ENCODE data around the gene FAM222A. TPM values are rescaled to one million over a fixed set of nuclear protein-coding genes. Genes with fewer than 3 reads are reported as not detected.

The FAM222A gene
- total RNA-seq, 1 experiment from 2014 or later: 12.8 TPM

DNA sequence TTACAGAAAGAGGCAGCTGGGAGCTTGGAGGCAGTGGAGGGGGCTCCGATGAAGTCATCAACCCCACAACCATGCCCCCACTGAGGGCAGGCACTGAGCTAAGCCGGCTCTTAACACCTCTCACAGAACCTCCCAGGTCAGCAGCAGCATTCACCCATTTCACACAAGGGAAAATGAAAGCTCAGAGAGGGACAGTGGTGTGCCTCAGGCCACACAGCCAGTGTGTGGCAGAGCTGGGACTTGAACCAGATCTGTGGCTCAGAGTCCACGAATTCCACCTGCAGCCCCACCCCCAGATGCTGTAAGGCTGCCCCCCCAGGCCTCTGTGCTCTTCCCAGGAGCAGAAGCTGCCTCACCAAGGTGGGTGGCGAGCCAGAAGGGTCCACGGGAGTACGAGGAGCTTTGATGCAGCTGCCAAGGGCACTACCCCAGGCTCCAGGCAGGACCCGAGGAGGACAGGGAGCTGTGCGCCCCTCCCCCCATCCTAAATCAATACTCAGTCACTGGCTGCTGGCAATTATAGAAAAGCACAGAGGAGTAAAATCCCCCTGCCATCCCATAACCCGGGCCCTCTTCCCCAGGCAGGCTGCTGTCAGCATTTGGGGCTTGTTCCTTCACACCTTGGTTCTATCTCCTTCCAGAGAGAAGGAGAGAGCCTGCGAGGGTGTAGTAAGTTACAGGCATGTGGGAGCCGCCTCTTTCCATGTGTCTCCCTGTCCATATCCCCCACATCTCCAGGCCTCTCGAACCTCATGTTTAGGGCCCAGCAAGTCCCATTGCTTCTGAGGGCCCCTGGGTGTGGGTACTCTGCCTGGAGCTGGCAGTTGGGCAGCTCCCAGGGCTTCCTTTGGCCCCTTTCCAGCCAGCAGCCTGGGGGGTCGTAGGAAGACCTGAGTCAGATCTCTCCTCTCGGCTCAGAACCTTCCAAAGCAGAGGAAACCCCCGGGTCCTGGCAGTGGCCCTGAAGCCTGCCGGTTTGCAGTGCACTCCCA, 47.6 kb downstream of the FAM222A start:
- no peaks in the 10 kb centered on the region for H3K9me3 ChIP-seq (ENCODE audit: control insufficient read depth, insufficient read depth, low read depth, low read length)
- POLR2A ChIA-PET: no interaction called here
- H3K36me3 ChIP-seq (ENCODE audit: control insufficient read depth, insufficient read depth, low read length): no peaks in the 10 kb centered on the region
- intact Hi-C loops (cut with micrococcal nuclease; ENCODE audit: unreplicated experiment): no loop called here
- H3K27ac ChIP-seq (ENCODE audit: low read length): no peak overlapping the region
- no peak for ATAC-seq
- BruUV-seq (replicated peaks): no TSS peak
- CTCF ChIA-PET: interaction anchor here (0.8 kb wide), 1 partner anchor 25 kb away, joined by 4 read pairs; no protein-coding TSS in a partner anchor
- H3K4me3 ChIP-seq (ENCODE audit: low read depth in 2 of 2, low read length in 2 of 2): no peak overlapping the region
- in situ Hi-C loops (cut with HindIII; ENCODE audit: low pct_unique_long_range_greater_than_20kb, low sequenced_read_pairs): no loop called here
- H3K4me1 ChIP-seq (ENCODE audit: control insufficient read depth, insufficient read depth, low read length): no peaks in the 10 kb centered on the region
- TF ChIP-seq SIN3A (IDR thresholded peaks at IDR 0.05; ENCODE audit: borderline replicate concordance, insufficient read depth, low read depth, low read length) (no peak), POLR2AphosphoS5 (IDR thresholded peaks at IDR 0.05; ENCODE audit: low read depth, low read length) (no peak), TCF7L2 (IDR thresholded peaks at IDR 0.05; ENCODE audit: low read depth, low read length) (no peak)
- TF ChIP-seq, protein P1, sequence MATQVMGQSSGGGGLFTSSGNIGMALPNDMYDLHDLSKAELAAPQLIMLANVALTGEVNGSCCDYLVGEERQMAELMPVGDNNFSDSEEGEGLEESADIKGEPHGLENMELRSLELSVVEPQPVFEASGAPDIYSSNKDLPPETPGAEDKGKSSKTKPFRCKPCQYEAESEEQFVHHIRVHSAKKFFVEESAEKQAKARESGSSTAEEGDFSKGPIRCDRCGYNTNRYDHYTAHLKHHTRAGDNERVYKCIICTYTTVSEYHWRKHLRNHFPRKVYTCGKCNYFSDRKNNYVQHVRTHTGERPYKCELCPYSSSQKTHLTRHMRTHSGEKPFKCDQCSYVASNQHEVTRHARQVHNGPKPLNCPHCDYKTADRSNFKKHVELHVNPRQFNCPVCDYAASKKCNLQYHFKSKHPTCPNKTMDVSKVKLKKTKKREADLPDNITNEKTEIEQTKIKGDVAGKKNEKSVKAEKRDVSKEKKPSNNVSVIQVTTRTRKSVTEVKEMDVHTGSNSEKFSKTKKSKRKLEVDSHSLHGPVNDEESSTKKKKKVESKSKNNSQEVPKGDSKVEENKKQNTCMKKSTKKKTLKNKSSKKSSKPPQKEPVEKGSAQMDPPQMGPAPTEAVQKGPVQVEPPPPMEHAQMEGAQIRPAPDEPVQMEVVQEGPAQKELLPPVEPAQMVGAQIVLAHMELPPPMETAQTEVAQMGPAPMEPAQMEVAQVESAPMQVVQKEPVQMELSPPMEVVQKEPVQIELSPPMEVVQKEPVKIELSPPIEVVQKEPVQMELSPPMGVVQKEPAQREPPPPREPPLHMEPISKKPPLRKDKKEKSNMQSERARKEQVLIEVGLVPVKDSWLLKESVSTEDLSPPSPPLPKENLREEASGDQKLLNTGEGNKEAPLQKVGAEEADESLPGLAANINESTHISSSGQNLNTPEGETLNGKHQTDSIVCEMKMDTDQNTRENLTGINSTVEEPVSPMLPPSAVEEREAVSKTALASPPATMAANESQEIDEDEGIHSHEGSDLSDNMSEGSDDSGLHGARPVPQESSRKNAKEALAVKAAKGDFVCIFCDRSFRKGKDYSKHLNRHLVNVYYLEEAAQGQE (IDR thresholded peaks at IDR 0.05; ENCODE audit: insufficient read depth in 1 of 2, low read depth in 2 of 2, low read length in 1 of 2): no peak
- TF ChIP-seq, protein P2, sequence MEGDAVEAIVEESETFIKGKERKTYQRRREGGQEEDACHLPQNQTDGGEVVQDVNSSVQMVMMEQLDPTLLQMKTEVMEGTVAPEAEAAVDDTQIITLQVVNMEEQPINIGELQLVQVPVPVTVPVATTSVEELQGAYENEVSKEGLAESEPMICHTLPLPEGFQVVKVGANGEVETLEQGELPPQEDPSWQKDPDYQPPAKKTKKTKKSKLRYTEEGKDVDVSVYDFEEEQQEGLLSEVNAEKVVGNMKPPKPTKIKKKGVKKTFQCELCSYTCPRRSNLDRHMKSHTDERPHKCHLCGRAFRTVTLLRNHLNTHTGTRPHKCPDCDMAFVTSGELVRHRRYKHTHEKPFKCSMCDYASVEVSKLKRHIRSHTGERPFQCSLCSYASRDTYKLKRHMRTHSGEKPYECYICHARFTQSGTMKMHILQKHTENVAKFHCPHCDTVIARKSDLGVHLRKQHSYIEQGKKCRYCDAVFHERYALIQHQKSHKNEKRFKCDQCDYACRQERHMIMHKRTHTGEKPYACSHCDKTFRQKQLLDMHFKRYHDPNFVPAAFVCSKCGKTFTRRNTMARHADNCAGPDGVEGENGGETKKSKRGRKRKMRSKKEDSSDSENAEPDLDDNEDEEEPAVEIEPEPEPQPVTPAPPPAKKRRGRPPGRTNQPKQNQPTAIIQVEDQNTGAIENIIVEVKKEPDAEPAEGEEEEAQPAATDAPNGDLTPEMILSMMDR (IDR thresholded peaks at IDR 0.05): no peak
- H3K27me3 ChIP-seq (ENCODE audit: control insufficient read depth, insufficient read depth, low read length): no peaks in the 10 kb centered on the region
- DNase-seq (ENCODE audit: low read depth, low spot score): no peak

DNA sequence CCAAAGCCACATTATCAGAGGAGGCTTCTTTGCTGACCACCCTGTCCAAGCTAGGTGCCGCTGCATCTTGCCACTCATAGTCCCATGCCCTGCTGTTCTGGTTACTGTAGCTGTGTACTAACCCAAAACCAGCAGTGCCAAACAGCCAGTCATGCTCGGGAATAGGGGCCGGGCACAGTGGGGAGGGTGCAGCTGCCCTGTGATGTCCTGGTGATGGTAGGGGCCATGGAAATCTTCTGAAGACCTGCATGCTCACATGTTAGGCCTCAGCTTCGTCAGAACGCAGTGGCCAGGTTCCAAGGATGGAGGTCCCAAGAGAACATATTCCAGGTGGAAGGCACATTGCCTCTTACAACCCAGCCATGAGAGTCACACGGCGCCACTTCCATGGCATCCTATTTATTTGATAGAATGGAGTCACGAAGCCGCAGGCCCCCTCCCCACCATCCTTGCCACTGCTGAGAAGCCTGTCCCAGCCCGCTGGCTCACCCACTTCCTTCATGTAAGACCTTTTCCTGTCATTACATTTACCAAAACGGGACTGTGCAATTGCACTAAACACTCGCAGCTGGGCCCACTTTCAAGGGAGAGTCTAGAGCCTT, 48.5 kb downstream of the FAM222A start:
- intact Hi-C loops (cut with micrococcal nuclease; ENCODE audit: unreplicated experiment) (no loop called here), in situ Hi-C loops (cut with HindIII; ENCODE audit: low pct_unique_long_range_greater_than_20kb, low sequenced_read_pairs) (no loop called here)
- POLR2A ChIA-PET: no interaction called here
- no peak overlapping the region for H3K27ac ChIP-seq (ENCODE audit: low read length)
- no peaks in the 10 kb centered on the region for H3K27me3 ChIP-seq (ENCODE audit: control insufficient read depth, insufficient read depth, low read length)
- DNase-seq (ENCODE audit: low read depth, low spot score) (no peak), ATAC-seq (no peak)
- CTCF ChIA-PET: interaction anchor here (0.6 to 0.8 kb wide), 3 partner anchors 10 to 367 kb away, joined by 4 to 7 read pairs (median 7); no protein-coding TSS in a partner anchor
- TF ChIP-seq, protein P1 (IDR thresholded peaks at IDR 0.05; ENCODE audit: insufficient read depth in 1 of 2, low read depth in 2 of 2, low read length in 1 of 2): no peak
- TF ChIP-seq, protein P2 (IDR thresholded peaks at IDR 0.05): no peak
- H3K4me3 ChIP-seq (ENCODE audit: low read depth in 2 of 2, low read length in 2 of 2): no peak overlapping the region
- H3K4me1 ChIP-seq (ENCODE audit: control insufficient read depth, insufficient read depth, low read length): no peaks in the 10 kb centered on the region
- no TSS peak for BruUV-seq (replicated peaks)
- H3K9me3 ChIP-seq (ENCODE audit: control insufficient read depth, insufficient read depth, low read depth, low read length): no peaks in the 10 kb centered on the region
- H3K36me3 ChIP-seq (ENCODE audit: control insufficient read depth, insufficient read depth, low read length): no peaks in the 10 kb centered on the region
